Hepatocyte (in vitro differentiated cells): ENCODE data around the gene DCAF6. TPM values are rescaled to one million over a fixed set of nuclear protein-coding genes. Genes with fewer than 3 reads are reported as not detected.

Experiments used
- DNase-seq: peaks from one replicate; pipeline ENCODE4 v3.0.0-alpha.2; 2016; ENCODE audit warnings: low spot score
- H2AFZ ChIP-seq: fragments of 200-600 bp; sonication (generic); 2 replicates; pipeline ENCODE4 v1.6.0; 2016; ENCODE audit warnings: antibody characterized with exemption, mild to moderate bottlenecking
- H3K27ac ChIP-seq: fragments of 200-600 bp; sonication (generic); 2 replicates; pipeline ENCODE4 v1.5.1; 2016; ENCODE audit warnings: mild to moderate bottlenecking
- H3K27me3 ChIP-seq: fragments of 200-600 bp; sonication (generic); 2 replicates; pipeline ENCODE4 v1.6.1; 2016
- H3K36me3 ChIP-seq: fragments of 200-600 bp; sonication (generic); replicated peaks from 2 replicates; pipeline ENCODE4 v1.5.1; 2016; ENCODE audit warnings: low read depth; ENCODE audit not compliant: insufficient read depth
- H3K4me1 ChIP-seq: fragments of 200-600 bp; sonication (generic); 2 replicates; pipeline ENCODE4 v1.5.1; 2016; ENCODE audit warnings: mild to moderate bottlenecking, moderate library complexity; ENCODE audit not compliant: insufficient read depth
- H3K4me2 ChIP-seq: fragments of 200-600 bp; sonication (generic); 2 replicates; pipeline ENCODE4 v1.6.0; 2016
- H3K4me3 ChIP-seq: fragments of 200-600 bp; sonication (generic); 2 replicates; pipeline ENCODE4 v1.5.1; 2016; ENCODE audit warnings: mild to moderate bottlenecking
- H3K79me2 ChIP-seq: fragments of 200-600 bp; sonication (generic); 2 replicates; pipeline ENCODE4 v1.6.0; 2017; ENCODE audit warnings: mild to moderate bottlenecking
- H3K9me2 ChIP-seq: fragments of 200-600 bp; sonication (generic); replicated peaks from 2 replicates; pipeline ENCODE4 v1.6.0; 2017; ENCODE audit warnings: mild to moderate bottlenecking; ENCODE audit not compliant: insufficient read depth
- H3K9me3 ChIP-seq: fragments of 200-600 bp; sonication (generic); 2 replicates; pipeline ENCODE4 v1.5.1; 2016; ENCODE audit warnings: low read depth, mild to moderate bottlenecking
- H4K20me1 ChIP-seq: fragments of 200-600 bp; sonication (generic); 2 replicates; pipeline ENCODE4 v1.6.0; 2016; ENCODE audit warnings: mild to moderate bottlenecking; ENCODE audit not compliant: insufficient read depth, poor library complexity, severe bottlenecking
- CTCF ChIP-seq: fragments of 200-600 bp; sonication (generic); IDR thresholded peaks from 2 replicates; pipeline ENCODE4 v1.5.1; 2016; ENCODE audit warnings: antibody characterized with exemption, mild to moderate bottlenecking; ENCODE audit not compliant: poor library complexity
- EZH2 ChIP-seq: fragments of 200-600 bp; sonication (generic); IDR thresholded peaks from 2 replicates; pipeline ENCODE4 v1.6.1; 2016; ENCODE audit warnings: antibody characterized with exemption, mild to moderate bottlenecking, borderline replicate concordance
- EZH2phosphoT487 ChIP-seq: fragments of 200-600 bp; sonication (generic); IDR thresholded peaks from one replicate; pipeline ENCODE4 v1.6.1; 2018; ENCODE audit warnings: antibody characterized with exemption, mild to moderate bottlenecking, low read depth, moderate library complexity; ENCODE audit not compliant: unreplicated experiment, severe bottlenecking
- WGBS: methylation state at CpG from one replicate; pipeline ENCODE4 v1.1.6; 2016; ENCODE audit warnings: low lambda C conversion rate; ENCODE audit errors: missing lambda C conversion rate; 5-methylcytosine and 5-hydroxymethylcytosine counted together
- polyA plus RNA-seq: library from polyadenylated mRNA; unstranded; fragments of >200 nt; fragmentation: Nextera tagmentation; extraction: Ambion mirVana; gene quantifications from 2 replicates; pipeline ENCODE4 v1.2.1, GENCODE V29; 2016
- total RNA-seq: library from RNA; depleted of rRNA; stranded (reverse); fragments of >200 nt; gene quantifications from 2 replicates; pipeline ENCODE4 v1.2.3, GENCODE V29; 2014

DCAF6 gene
- total and polyA plus RNA-seq, 2 experiments from 2014 or later = 62.7 to 69.4 TPM

- Histone ChIP-seq H3K4me1 (no peaks in the 10 kb centered on the region), H3K27ac (no peak overlapping the region), H3K27me3 (no peaks in the 10 kb centered on the region), H3K9me2 (no peaks in the 10 kb centered on the region), H3K79me2 (no peaks in the 10 kb centered on the region), H4K20me1 (no peaks in the 10 kb centered on the region), H3K36me3 (no peaks in the 10 kb centered on the region), H3K4me2 (no peak overlapping the region), H2AFZ (no peak overlapping the region), H3K4me3 (no peak overlapping the region), H3K9me3 (no peaks in the 10 kb centered on the region)
- DNase-seq = no peak
- TF ChIP-seq CTCF = peak; percentile 44
- TF ChIP-seq EZH2 = no peak
- WGBS = 84% methylated on average over 16 of the region's 16 CpGs
Observed at GRCh38 chr1:168092566-168093355, 156.3 kb downstream of the DCAF6 start.

GRCh38 chr1:168093616-168094015, 157.1 kb downstream of the DCAF6 start:
- H3K4me1 ChIP-seq = no peaks in the 10 kb centered on the region
- H3K36me3 ChIP-seq = no peaks in the 10 kb centered on the region
- H3K79me2 ChIP-seq = no peaks in the 10 kb centered on the region
- H3K9me3 ChIP-seq = no peaks in the 10 kb centered on the region
- no peak overlapping the region for H3K27ac ChIP-seq
- H2AFZ ChIP-seq = no peak overlapping the region
- H4K20me1 ChIP-seq = no peaks in the 10 kb centered on the region
- H3K4me3 ChIP-seq = no peak overlapping the region
- no peak overlapping the region for H3K4me2 ChIP-seq
- no peak for TF ChIP-seq CTCF
- TF ChIP-seq EZH2phosphoT487 = no peak
- no peak for TF ChIP-seq EZH2
- no peaks in the 10 kb centered on the region for H3K9me2 ChIP-seq
- H3K27me3 ChIP-seq = no peaks in the 10 kb centered on the region
- WGBS = 100% methylated on average over 3 of the region's 4 CpGs
- no peak for DNase-seq

GRCh38 chr1:168095476-168095875, 159.0 kb downstream of the DCAF6 start:
- DNase-seq = no peak
- no peak overlapping the region for H3K4me2 ChIP-seq
- no peaks in the 10 kb centered on the region for H3K36me3 ChIP-seq
- no peaks in the 10 kb centered on the region for H3K9me2 ChIP-seq
- no peak overlapping the region for H3K4me3 ChIP-seq
- H4K20me1 ChIP-seq = no peaks in the 10 kb centered on the region
- no peak overlapping the region for H3K27ac ChIP-seq
- H3K4me1 ChIP-seq = no peaks in the 10 kb centered on the region
- no peaks in the 10 kb centered on the region for H3K9me3 ChIP-seq
- H3K27me3 ChIP-seq = no peaks in the 10 kb centered on the region
- no peak for TF ChIP-seq EZH2phosphoT487
- TF ChIP-seq CTCF = no peak
- no peak for TF ChIP-seq EZH2
- WGBS = 100% methylated on average over 6 of the region's 6 CpGs
- H2AFZ ChIP-seq = no peak overlapping the region
- no peaks in the 10 kb centered on the region for H3K79me2 ChIP-seq
